ENCODE measurements around the gene PTP4A1. TPM values are rescaled to one million over a fixed set of nuclear protein-coding genes. Genes with fewer than 3 reads are reported as not detected.

PTP4A1 gene
- total RNA-seq, 1 experiment from 2014 or later = 80.1 TPM

DNA sequence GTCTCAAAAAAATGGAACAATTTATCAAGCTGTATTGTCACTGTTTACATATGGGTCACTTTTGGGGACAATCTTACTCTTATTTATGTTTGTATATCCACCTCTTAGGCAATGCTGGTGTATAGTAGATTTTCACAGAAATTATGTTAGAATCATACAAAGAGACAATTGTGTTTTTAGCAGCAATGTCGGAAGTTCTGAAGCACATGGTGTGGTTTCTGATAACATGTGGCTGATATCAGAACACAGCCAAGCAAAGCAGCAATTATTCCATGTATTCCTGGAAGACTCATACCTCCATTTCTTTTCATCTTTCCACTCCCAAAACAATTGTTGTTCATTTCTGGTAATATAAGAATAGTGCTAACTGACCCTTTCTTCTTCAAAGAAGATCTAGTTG is 17.5 kb upstream of the PTP4A1 start:
- Histone ChIP-seq H3K36me3 (ENCODE audit: insufficient read depth, low read length, poor library complexity, severe bottlenecking) (no peaks in the 10 kb centered on the region), H3K27me3 (replicated peaks; ENCODE audit: insufficient read depth, low read depth, low read length, poor library complexity) (no peaks in the 10 kb centered on the region), H3K4me1 (ENCODE audit: insufficient read depth, low read length, poor library complexity, severe bottlenecking) (no peaks in the 10 kb centered on the region), H3K4me3 (ENCODE audit: low read depth, low read length, poor library complexity, severe bottlenecking) (no peak overlapping the region), H3K9me3 (ENCODE audit: low read depth, low read length, poor library complexity, severe bottlenecking) (no peaks in the 10 kb centered on the region), H3K27ac (ENCODE audit: low read depth, low read length, poor library complexity, severe bottlenecking) (no peak overlapping the region)
- ChIA-PET CTCF (no interaction called here), POLR2A (ENCODE audit: low non-redundant PET) (no interaction called here)
- BruUV-seq (replicated peaks) = no TSS peak
- no peak for DNase-seq (ENCODE audit: low spot score)
- intact Hi-C loops (cut with micrococcal nuclease; ENCODE audit: unreplicated experiment) = no loop called here
- TF ChIP-seq, protein P1, sequence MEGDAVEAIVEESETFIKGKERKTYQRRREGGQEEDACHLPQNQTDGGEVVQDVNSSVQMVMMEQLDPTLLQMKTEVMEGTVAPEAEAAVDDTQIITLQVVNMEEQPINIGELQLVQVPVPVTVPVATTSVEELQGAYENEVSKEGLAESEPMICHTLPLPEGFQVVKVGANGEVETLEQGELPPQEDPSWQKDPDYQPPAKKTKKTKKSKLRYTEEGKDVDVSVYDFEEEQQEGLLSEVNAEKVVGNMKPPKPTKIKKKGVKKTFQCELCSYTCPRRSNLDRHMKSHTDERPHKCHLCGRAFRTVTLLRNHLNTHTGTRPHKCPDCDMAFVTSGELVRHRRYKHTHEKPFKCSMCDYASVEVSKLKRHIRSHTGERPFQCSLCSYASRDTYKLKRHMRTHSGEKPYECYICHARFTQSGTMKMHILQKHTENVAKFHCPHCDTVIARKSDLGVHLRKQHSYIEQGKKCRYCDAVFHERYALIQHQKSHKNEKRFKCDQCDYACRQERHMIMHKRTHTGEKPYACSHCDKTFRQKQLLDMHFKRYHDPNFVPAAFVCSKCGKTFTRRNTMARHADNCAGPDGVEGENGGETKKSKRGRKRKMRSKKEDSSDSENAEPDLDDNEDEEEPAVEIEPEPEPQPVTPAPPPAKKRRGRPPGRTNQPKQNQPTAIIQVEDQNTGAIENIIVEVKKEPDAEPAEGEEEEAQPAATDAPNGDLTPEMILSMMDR (conservative IDR thresholded peaks at IDR 0.05; ENCODE audit: low read depth, low read length) = no peak
- no peak for TF ChIP-seq EZH2 (IDR thresholded peaks at IDR 0.05; ENCODE audit: borderline replicate concordance, low read depth, low read length, poor library complexity, severe bottlenecking)

DNA sequence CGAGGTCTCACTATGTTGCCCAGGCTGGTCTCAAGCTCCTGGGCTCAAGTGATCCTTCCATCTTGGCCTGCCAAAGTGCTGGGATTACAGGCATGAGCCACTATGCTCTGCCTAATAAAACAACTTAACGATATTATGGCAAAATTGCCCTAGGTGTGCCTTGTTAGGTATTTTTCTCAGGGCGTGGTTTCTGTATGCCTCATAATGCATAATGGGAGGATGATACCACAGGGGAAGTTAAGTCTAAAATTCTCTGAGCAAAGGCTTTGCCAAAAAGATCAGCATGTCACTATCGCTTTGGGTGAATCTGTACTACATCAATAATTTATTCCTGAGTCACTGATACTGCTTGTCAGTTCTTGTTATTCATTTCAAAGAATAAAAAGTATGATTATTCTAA is 15.9 kb upstream of the PTP4A1 start:
- Histone ChIP-seq H3K4me3 (ENCODE audit: low read depth, low read length, poor library complexity, severe bottlenecking) (no peak overlapping the region), H3K27ac (ENCODE audit: low read depth, low read length, poor library complexity, severe bottlenecking) (no peak overlapping the region), H3K36me3 (ENCODE audit: insufficient read depth, low read length, poor library complexity, severe bottlenecking) (no peaks in the 10 kb centered on the region), H3K4me1 (ENCODE audit: insufficient read depth, low read length, poor library complexity, severe bottlenecking) (no peaks in the 10 kb centered on the region), H3K9me3 (ENCODE audit: low read depth, low read length, poor library complexity, severe bottlenecking) (no peaks in the 10 kb centered on the region), H3K27me3 (replicated peaks; ENCODE audit: insufficient read depth, low read depth, low read length, poor library complexity) (no peaks in the 10 kb centered on the region)
- BruUV-seq (replicated peaks) = no TSS peak
- no peak for TF ChIP-seq EZH2 (IDR thresholded peaks at IDR 0.05; ENCODE audit: borderline replicate concordance, low read depth, low read length, poor library complexity, severe bottlenecking)
- TF ChIP-seq, protein P1 (conservative IDR thresholded peaks at IDR 0.05; ENCODE audit: low read depth, low read length) = no peak
- DNase-seq (ENCODE audit: low spot score) = no peak
- CTCF ChIA-PET = no interaction called here
- intact Hi-C loops (cut with micrococcal nuclease; ENCODE audit: unreplicated experiment) = no loop called here
- POLR2A ChIA-PET (ENCODE audit: low non-redundant PET) = no interaction called here

GRCh38 chr6:63558278-63558677 is 14.0 kb upstream of the PTP4A1 start:
- CTCF ChIA-PET = no interaction called here
- H3K27me3 ChIP-seq (replicated peaks; ENCODE audit: insufficient read depth, low read depth, low read length, poor library complexity) = no peaks in the 10 kb centered on the region
- intact Hi-C loops (cut with micrococcal nuclease; ENCODE audit: unreplicated experiment) = no loop called here
- H3K9me3 ChIP-seq (ENCODE audit: low read depth, low read length, poor library complexity, severe bottlenecking) = no peaks in the 10 kb centered on the region
- DNase-seq (ENCODE audit: low spot score) = no peak
- no TSS peak for BruUV-seq (replicated peaks)
- H3K4me1 ChIP-seq (ENCODE audit: insufficient read depth, low read length, poor library complexity, severe bottlenecking) = no peaks in the 10 kb centered on the region
- no peak overlapping the region for H3K4me3 ChIP-seq (ENCODE audit: low read depth, low read length, poor library complexity, severe bottlenecking)
- no peak for TF ChIP-seq EZH2 (IDR thresholded peaks at IDR 0.05; ENCODE audit: borderline replicate concordance, low read depth, low read length, poor library complexity, severe bottlenecking)
- TF ChIP-seq, protein P1 (conservative IDR thresholded peaks at IDR 0.05; ENCODE audit: low read depth, low read length) = no peak
- no peak overlapping the region for H3K27ac ChIP-seq (ENCODE audit: low read depth, low read length, poor library complexity, severe bottlenecking)
- POLR2A ChIA-PET (ENCODE audit: low non-redundant PET) = no interaction called here
- no peaks in the 10 kb centered on the region for H3K36me3 ChIP-seq (ENCODE audit: insufficient read depth, low read length, poor library complexity, severe bottlenecking)

All from A673 (cell line).